ENCODE results near the gene SLC6A6.

The SLC6A6 gene

GRCh38 chr3:14448063-14448462 is 45.7 kb downstream of the SLC6A6 start:
- no peak for DNase-seq (ENCODE audit: low read depth)
- H3K4me3 ChIP-seq (ENCODE audit: low read length), result no peak overlapping the region
- TF ChIP-seq CTCF (conservative IDR thresholded peaks at IDR 0.05; ENCODE audit: low read depth, low read length), result no peak

GRCh38 chr3:14448756-14449727 is 46.6 kb downstream of the SLC6A6 start:
- H3K4me3 ChIP-seq (ENCODE audit: low read length), result no peak overlapping the region
- no peak for TF ChIP-seq CTCF (conservative IDR thresholded peaks at IDR 0.05; ENCODE audit: low read depth, low read length)
- no peak for DNase-seq (ENCODE audit: low read depth)

- DNase-seq (ENCODE audit: low read depth), result no peak
- H3K4me3 ChIP-seq (ENCODE audit: low read length), result no peak overlapping the region
- no peak for TF ChIP-seq CTCF (conservative IDR thresholded peaks at IDR 0.05; ENCODE audit: low read depth, low read length)
Measured at GRCh38 chr3:14450506-14450905, 48.1 kb downstream of the SLC6A6 start.

- no peak for DNase-seq (ENCODE audit: low read depth)
- H3K4me3 ChIP-seq (ENCODE audit: low read length), result no peak overlapping the region
- no peak for TF ChIP-seq CTCF (conservative IDR thresholded peaks at IDR 0.05; ENCODE audit: low read depth, low read length)
Measured at GRCh38 chr3:14450922-14451606, 48.7 kb downstream of the SLC6A6 start.

- H3K4me3 ChIP-seq (ENCODE audit: low read length), result no peak overlapping the region
- no peak for TF ChIP-seq CTCF (conservative IDR thresholded peaks at IDR 0.05; ENCODE audit: low read depth, low read length)
- no peak for DNase-seq (ENCODE audit: low read depth)
Measured at GRCh38 chr3:14451844-14452739, 49.7 kb downstream of the SLC6A6 start.

GRCh38 chr3:14452740-14453710 is 50.6 kb downstream of the SLC6A6 start:
- no peak for TF ChIP-seq CTCF (conservative IDR thresholded peaks at IDR 0.05; ENCODE audit: low read depth, low read length)
- peak; percentile 76 for DNase-seq (ENCODE audit: low read depth)
- no peak overlapping the region for H3K4me3 ChIP-seq (ENCODE audit: low read length)

All from retinal pigment epithelial cell (primary cell).